Midbrain (tissue), 1 donor: ENCODE data around the gene GOLGA6L10.
"Not testable (repeated sequence)": the region's sequence is repeated elsewhere in the genome, so short reads cannot be mapped to it uniquely, and the experiment has no call there.

Experiments used
- DNase-seq: peaks from one replicate; lab custom pipeline; 2025; lab: John Stamatoyannopoulos, UW

Gene GOLGA6L10

GRCh38 chr15:82299511-82299914, 49.8 kb downstream of the GOLGA6L10 start:
- DNase-seq, result not testable (repeated sequence)

- DNase-seq, result no peak
Observed at GRCh38 chr15:82298520-82298919, 50.8 kb downstream of the GOLGA6L10 start.

DNA sequence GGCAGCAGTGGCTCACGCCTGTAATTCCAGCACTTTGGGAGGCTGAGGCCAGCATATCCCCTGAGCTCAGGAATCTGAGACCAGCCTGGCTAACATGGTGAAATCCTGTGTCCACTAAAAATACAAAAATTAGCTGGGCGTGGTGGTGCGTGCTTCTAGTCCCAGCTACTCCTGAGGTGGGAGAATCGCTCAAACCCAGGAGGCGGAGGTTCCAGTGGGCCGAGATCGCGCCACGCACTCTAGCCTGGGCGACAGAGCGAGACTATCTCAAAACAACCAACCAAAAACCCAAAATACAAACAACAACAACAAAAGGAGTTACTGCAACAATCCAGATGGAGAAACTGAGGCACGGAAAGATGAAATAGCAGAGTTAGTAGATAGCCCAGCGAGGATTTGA, 51.2 kb downstream of the GOLGA6L10 start:
- no peak for DNase-seq

DNA sequence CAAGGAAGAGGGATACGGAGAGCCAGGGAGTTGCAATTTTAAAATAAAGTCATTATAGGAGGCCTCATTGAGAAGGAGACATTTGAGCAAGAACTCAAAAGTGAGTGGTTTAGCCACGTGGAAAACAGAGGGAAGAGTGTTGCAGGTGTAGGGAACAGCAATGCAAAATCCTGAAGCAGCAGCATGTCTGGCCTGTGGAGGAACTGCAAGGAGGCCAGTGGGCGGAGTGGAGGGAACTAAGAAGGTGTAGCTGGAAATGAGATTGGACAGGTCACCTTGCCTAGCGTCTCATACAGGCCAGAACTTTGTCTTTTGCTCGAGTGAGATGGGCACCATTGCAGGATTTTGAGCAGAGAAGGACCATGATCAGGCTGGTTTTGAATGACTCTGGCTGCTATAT, 51.7 kb downstream of the GOLGA6L10 start:
- DNase-seq, result no peak

- DNase-seq, result no peak
Observed at GRCh38 chr15:82294061-82294690, 55.1 kb downstream of the GOLGA6L10 start.

DNA sequence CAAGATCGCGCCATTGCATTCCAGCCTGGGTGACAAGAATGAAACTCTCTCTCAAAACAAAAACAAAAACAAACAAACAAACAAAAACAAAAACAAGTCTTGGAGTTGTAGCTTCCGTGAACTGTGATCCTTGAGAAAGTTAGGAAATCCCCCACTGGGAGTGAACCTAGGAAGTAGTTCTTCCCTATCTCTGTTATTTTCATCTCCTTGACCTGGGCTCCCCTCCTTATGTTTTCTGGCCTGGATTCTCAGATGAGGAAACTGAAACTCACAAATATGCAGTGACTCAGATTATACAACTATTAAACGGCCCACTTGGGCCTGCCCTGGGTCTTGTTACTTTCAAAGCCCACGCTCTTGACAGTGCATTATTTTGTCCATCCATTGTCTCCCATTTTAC, 57.0 kb downstream of the GOLGA6L10 start:
- DNase-seq, result no peak
